Ureter (tissue), 1 donor: ENCODE measurements around the gene C7orf25. TPM values are rescaled to one million over a fixed set of nuclear protein-coding genes. Genes with fewer than 3 reads are reported as not detected.

Source experiments
- DNase-seq: peaks from one replicate; pipeline ENCODE4 v3.0.0-alpha.2; 2020; ENCODE audit warnings: low spot score
- total RNA-seq: library from RNA; stranded (reverse); gene quantifications from one replicate; pipeline ENCODE4 v1.2.4, GENCODE V29; 2023
- donor health status: DM: yes; HTN: yes; CAD: no.

C7orf25 gene
- total RNA-seq, 1 donor from 2014 or later: 6.6 TPM

DNA sequence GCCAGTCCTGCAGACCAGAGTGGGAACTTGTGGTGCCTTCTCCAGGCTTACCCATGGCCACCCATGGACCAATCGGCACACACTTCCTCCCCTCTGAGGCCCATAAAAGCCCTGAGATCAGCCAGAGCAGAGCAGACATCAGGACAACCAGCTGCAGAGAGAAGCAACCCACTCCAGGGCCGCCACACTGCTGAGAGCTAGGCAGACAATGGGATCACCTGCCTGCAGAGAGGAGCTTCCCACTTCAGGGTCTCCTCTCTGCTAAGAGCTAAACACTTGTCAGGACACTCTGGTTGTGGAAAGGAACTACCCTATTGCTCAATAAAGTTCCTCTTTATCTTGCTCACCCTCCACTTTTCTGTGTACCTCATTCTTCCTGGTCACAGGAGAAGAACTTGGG is 34.0 kb downstream of the C7orf25 start:
- DNase-seq: no peak

DNA sequence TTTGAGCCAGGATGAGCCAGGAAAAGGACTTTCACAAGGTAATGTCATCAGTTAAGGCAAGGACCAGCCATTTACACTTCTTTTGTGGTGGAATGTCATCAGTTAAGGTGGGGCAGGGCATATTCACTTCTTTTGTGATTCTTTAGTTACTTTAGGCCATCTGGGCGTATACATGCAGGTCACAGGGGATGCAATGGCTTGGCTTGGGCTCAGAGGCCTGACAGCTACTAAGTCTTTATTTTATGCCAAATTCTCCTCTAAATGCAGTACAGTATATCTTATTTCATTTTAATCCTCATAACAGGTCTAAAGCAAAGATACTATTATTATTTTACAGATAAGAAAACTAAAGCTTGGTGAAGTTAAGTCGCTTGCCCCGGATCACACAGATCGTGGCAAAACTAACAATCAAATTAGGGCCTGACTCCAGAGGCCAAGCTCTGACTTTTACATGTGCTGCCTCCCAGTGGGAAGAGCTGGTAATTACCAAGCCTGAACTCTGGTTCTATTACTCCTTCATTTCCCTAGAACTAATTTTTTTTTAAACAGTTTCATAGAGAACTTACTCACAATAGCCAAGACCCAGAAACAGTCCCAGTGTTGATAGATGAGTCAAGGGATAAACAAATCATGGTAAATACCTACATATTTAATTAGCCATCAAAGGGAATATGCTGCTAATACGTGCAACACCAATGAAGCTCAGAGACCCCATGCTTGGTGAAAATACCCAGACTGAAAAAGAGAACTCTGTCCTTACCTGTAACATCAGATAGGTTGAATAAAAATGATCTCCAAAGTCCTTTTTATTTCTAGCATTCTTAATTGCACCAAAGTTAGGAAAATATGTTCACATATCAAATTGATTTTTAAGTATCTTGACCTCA is 35.4 kb downstream of the C7orf25 start:
- DNase-seq: no peak

DNA sequence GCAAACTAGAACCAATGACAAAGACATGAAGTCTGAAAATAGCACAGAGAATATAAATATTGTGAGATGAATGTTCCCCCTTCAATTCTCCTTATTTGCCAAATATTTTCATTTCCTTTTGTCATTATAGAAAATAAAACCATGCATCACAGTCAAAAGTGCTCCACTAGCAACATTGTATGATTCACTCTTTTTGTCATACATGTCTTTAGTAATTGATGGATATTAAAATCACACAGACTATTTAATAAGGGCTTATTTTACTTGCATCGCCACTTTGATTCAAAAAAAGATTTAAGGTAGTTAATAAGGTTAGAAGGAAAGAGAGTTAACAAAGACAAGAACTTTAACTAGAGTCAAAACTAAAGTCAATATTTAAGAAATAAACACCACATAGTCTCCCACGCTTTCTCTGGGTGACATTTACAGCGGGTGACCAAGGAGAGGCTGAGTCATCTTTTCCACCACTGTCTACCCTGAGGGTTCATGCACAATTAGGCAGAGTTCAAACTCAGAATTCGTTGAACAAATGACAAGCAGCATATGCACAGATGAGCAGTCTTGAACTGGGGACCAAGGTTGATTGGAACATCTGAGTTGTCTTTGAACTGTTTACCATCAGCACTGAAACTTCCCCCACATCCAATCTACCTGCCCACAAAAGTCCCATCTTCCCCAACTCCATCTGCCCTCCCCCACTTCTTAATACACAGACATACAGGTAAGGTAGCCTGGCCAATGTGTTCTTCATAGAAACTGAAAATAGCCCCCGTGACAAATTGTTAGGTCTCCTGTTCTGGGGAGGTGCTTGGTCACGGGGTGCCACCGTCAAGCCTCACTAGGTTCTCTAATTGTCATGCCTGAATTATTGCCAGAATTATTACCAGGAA is 42.5 kb downstream of the C7orf25 start:
- DNase-seq: no peak

DNA sequence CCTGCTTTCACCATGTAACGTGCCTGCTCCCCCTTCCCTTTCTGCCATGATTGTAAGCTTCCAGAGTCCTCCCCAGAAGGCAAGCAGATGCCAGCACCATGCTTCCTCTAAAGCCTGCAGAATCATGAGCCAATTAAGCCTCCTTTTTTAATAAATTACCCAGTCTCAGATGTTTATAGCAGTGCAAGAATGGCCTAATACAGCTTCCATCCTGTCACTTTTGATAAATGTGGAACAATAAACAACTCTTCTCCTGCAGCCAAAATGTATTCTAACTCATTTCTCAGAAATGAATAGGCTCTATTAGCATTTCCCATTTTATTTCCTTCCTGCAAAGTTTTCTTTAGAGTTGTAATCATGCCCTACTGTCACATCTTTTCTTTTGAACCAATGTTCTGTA is 43.4 kb downstream of the C7orf25 start:
- DNase-seq: no peak

Other genes starting within 250 kb of the C7orf25 start
- gene PSMA2, start 20.1 kb upstream of the C7orf25 start, total RNA-seq: 46.7 TPM
- gene MRPL32, start 20.3 kb upstream of the C7orf25 start, total RNA-seq: 41.5 TPM
- gene HECW1, start 200.6 kb upstream of the C7orf25 start, total RNA-seq: 1.3 TPM